Activated B cell treated with CpG ODN at 0.5 μM for 24 hours (primary cell): ENCODE data around the gene ANKRD22. TPM values are rescaled to one million over a fixed set of nuclear protein-coding genes. Genes with fewer than 3 reads are reported as not detected.
A peak's percentile ranks its signal among the peaks of the same experiment; 100 is the strongest.

Experiments used
- ATAC-seq: fragments of 200-7000 bp; cut with Tn5 transposase; one replicate; pipeline ENCODE4 v1.10.0; 2021; ENCODE audit warnings: low read depth, mild to moderate bottlenecking, moderate library complexity
- CTCF ChIA-PET: fragments of 350-600 bp; sonication (Branson Sonifier 250); formaldehyde crosslinking; loops from one replicate; lab custom pipeline; 2021; ENCODE audit warnings: antibody characterized with exemption; lab: Charles Lee
- POLR2A ChIA-PET: fragments of 350-600 bp; sonication (Branson Sonifier 250); formaldehyde crosslinking; loops from one replicate; lab custom pipeline; 2021; ENCODE audit warnings: antibody characterized with exemption; lab: Charles Lee
- DNase-seq: peaks from one replicate; pipeline ENCODE4 v3.0.0; 2022
- H3K27ac Mint-ChIP-seq: one replicate; pipeline ENCODE4 v1.8.0; 2020; ENCODE audit warnings: mixed read lengths
- H3K27me3 Mint-ChIP-seq: one replicate; pipeline ENCODE4 v1.8.0; 2021; ENCODE audit warnings: mixed read lengths
- H3K36me3 Mint-ChIP-seq: one replicate; pipeline ENCODE4 v1.8.0; 2021; ENCODE audit warnings: low read depth, mixed read lengths
- H3K4me1 Mint-ChIP-seq: one replicate; pipeline ENCODE4 v1.8.0; 2021; ENCODE audit warnings: mixed read lengths
- H3K4me3 Mint-ChIP-seq: one replicate; pipeline ENCODE4 v1.8.0; 2020; ENCODE audit warnings: mild to moderate bottlenecking, mixed read lengths
- H3K9me3 Mint-ChIP-seq: one replicate; pipeline ENCODE4 v1.8.0; 2020; ENCODE audit warnings: mixed read lengths
- intact Hi-C: fragments of 100-400 bp; cut with micrococcal nuclease; formaldehyde crosslinking; loops from one replicate; pipeline ENCODE4 v1.15.1; 2024
- total RNA-seq: library from RNA; stranded (reverse); gene quantifications from 2 replicates; pipeline ENCODE4 v1.2.3, GENCODE V29; 2022
- TF ChIP-seq, protein P1 (sequence below): fragments of 200-600 bp; IDR thresholded peaks from one replicate; pipeline ENCODE4 v1.8.0; 2022; ENCODE audit warnings: antibody characterized with exemption, mild to moderate bottlenecking

Gene ANKRD22
- total RNA-seq, 1 donor from 2014 or later: not detected

DNA sequence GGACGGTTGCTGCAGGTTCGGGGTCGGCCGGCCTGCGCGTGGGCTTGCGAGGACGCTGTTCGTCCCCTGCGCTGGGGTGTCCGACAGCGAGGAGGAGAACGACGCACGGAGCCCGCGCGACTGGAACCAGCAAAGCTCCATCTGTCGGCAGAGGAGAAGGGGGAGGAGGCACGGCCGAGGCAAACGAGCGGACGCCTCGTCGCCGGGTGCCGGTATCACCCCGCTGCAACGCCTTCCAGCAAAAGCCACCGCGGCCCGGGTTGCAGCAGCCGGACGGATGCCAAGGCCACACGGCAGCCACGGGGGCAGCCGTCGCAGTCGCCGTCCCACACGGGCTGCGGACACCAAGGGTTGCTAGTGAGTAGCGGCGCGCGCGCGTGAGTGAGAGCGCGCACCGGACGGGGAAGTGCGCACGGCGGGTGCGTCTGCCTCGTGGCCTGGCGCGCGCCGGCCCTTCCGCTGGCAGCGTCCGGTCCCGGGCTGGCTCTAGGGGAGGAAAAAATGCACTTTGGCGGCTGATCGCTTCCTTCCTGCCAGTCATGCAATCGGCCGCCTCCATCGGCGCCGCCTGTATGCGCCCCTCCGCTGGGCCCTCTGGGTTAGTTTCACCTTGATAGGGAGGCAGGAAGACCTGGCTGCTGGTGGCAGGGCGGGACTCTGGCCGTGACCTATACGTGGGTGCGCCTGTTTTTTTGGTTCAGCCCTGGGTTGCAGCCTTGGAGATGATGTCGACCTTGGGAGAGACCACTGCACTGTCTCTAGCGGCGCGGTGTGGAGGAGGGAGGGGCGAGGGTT is 28.8 kb upstream of the ANKRD22 start:
- ATAC-seq (peak; percentile 71), DNase-seq (peak; percentile 77)
- CTCF ChIA-PET: interaction anchor here (0.7 to 2.3 kb wide), 14 partner anchors 8 to 337 kb away, joined by 3 to 15 read pairs (median 5); no protein-coding TSS in a partner anchor
- Mint-ChIP-seq H3K9me3 (no peaks in the 10 kb centered on the region), H3K27me3 (no peaks in the 10 kb centered on the region), H3K4me3 (peak overlapping the region; percentile 96), H3K27ac (peak overlapping the region; percentile 99), H3K36me3 (peaks cover 14% of the 10 kb centered on the region), H3K4me1 (peaks cover 52% of the 10 kb centered on the region)
- TF ChIP-seq, protein P1, sequence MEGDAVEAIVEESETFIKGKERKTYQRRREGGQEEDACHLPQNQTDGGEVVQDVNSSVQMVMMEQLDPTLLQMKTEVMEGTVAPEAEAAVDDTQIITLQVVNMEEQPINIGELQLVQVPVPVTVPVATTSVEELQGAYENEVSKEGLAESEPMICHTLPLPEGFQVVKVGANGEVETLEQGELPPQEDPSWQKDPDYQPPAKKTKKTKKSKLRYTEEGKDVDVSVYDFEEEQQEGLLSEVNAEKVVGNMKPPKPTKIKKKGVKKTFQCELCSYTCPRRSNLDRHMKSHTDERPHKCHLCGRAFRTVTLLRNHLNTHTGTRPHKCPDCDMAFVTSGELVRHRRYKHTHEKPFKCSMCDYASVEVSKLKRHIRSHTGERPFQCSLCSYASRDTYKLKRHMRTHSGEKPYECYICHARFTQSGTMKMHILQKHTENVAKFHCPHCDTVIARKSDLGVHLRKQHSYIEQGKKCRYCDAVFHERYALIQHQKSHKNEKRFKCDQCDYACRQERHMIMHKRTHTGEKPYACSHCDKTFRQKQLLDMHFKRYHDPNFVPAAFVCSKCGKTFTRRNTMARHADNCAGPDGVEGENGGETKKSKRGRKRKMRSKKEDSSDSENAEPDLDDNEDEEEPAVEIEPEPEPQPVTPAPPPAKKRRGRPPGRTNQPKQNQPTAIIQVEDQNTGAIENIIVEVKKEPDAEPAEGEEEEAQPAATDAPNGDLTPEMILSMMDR: no peak
- POLR2A ChIA-PET: interaction anchor here (0.6 to 13.3 kb wide), 24 partner anchors 8 to 1082 kb away, joined by 3 to 294 read pairs (median 4); partner anchors contain the start of genes FAS, IFIT5 and LIPA
- intact Hi-C loops: loop anchor here (1.0 to 5.0 kb wide), 10 partner anchors 10 to 1063 kb away; partner anchors contain the start of genes FAS, KIF20B, KLLN and PTEN

DNA sequence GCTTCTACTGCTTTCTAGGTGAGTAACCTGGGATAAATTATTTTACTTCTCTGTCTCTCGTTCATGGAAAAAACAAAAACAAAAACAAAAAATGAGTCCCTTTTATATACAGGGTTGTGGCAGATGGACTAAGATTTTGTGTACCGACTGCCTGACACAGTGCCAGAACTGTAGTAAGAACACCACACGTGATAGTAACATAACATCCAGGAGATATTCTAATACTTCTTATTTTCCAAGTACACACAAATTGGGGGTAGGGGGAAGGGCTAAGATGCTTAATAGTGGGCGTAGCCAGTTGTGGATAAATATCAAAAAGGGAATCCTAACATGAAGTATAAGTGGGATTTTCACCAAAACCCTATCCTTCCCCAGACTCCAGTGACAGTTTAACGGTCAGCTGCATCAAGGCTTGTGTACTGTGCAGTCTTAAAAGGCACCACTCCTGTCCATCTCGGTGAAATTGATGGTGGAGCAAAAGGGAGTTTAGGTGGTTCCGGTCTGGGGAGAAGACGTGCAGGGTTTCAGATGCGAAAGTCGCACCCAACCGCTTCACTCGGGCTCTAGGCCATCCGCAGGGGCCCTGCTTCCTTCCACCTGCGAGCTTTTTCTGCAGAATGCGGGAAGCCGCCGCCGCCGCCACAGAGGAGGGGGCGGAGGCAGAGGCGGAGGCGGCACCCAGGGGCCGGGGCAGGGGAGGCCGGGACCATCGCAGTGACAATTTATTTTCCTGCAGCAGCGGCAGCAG is 28.1 kb upstream of the ANKRD22 start, which contains the start of gene STAMBPL1:
Gene STAMBPL1 (plus strand): TSS at position 712 of the 748 bp plus-strand sequence. CDS start 21,464 bp downstream, outside the sequence.
- Mint-ChIP-seq H3K4me3 (peak within 1 kb of the TSS; percentile 96), H3K27ac (peak within 1 kb of the TSS; percentile 99), H3K4me1 (peaks cover 44% of the 10 kb centered on the region), H3K27me3 (no peaks in the 10 kb centered on the region), H3K9me3 (no peaks in the 10 kb centered on the region), H3K36me3 (peaks cover 14% of the 10 kb centered on the region)
- CTCF ChIA-PET: interaction anchor here (0.7 to 2.3 kb wide), 13 partner anchors 9 to 338 kb away, joined by 3 to 15 read pairs (median 4); no protein-coding TSS in a partner anchor
- intact Hi-C loops: loop anchor here (1.0 to 5.0 kb wide), 10 partner anchors 11 to 1062 kb away; partner anchors contain the start of genes FAS, KIF20B, KLLN and PTEN
- TF ChIP-seq, protein P1: no peak
- POLR2A ChIA-PET: interaction anchor here (0.6 to 13.3 kb wide), 23 partner anchors 9 to 1017 kb away, joined by 3 to 294 read pairs (median 4); partner anchors contain the start of genes FAS, IFIT5 and LIPA
- ATAC-seq (peak; percentile 57), DNase-seq (no peak)

DNA sequence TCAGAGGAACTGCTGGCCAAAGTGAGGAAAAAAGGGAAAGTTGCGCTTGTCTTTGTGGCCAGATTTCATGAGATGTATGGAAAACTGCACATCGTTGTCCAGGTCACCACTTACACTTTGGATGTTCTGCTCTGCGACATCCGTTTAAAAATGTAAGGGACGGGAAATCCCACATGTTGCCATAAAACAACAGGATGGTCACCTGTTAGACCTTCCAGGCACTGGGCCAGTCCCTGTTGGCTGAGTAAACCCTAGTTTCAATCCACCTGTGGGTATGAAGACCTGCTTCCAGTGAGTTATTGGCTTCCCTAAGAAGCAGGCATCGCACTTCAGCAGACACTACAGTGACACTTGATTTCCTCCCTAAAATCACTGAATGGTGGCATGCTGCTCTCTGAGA is 25.7 kb upstream of the ANKRD22 start:
- intact Hi-C loops: no loop called here
- POLR2A ChIA-PET: no interaction called here
- DNase-seq (no peak), ATAC-seq (no peak)
- H3K9me3 Mint-ChIP-seq: no peaks in the 10 kb centered on the region
- H3K36me3 Mint-ChIP-seq: peaks cover 10% of the 10 kb centered on the region
- TF ChIP-seq, protein P1: no peak
- CTCF ChIA-PET: no interaction called here
- H3K4me3 Mint-ChIP-seq: no peak overlapping the region
- H3K4me1 Mint-ChIP-seq: peaks cover 21% of the 10 kb centered on the region
- no peaks in the 10 kb centered on the region for H3K27me3 Mint-ChIP-seq
- no peak overlapping the region for H3K27ac Mint-ChIP-seq

DNA sequence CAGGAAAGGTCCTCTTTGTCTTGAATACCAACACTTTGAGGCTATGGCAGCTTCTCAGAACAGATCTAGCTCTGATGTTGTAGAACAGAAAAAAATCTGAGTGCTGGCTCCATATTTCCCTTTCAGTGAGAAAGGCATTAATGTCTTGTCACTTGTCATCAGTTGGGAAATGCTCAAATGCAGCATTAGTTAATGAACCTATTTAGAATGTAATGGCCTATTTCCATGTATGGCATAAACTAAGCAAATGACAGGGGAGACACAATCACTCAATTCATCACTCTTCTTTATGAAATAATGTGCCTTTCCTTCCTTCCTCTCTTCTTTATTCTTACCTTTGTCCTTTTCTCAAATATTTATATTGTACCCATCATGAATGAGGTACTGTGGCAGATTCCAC is 23.4 kb upstream of the ANKRD22 start:
- no peak for ATAC-seq
- Mint-ChIP-seq H3K27me3 (no peaks in the 10 kb centered on the region), H3K4me1 (peaks cover 10% of the 10 kb centered on the region), H3K27ac (no peak overlapping the region), H3K4me3 (no peak overlapping the region), H3K9me3 (no peaks in the 10 kb centered on the region), H3K36me3 (peaks cover 2% of the 10 kb centered on the region)
- CTCF ChIA-PET: interaction anchor here (0.7 kb wide), 1 partner anchor 39 kb away, joined by 3 read pairs; no protein-coding TSS in a partner anchor
- no peak for DNase-seq
- POLR2A ChIA-PET: no interaction called here
- intact Hi-C loops: no loop called here
- TF ChIP-seq, protein P1: no peak
